A549 (cell line): ENCODE data around the gene SLC5A5. TPM values are rescaled to one million over a fixed set of nuclear protein-coding genes. Genes with fewer than 3 reads are reported as not detected.

ENCODE experiments used
- ATAC-seq, 2 experiments: fragments of 200-7000 bp in 1 of 2; fragments of >200 bp in 1 of 2; cut with Nextera tagmentation in 1 of 2; cut with Tn5 transposase in 1 of 2; 3 replicates each; pipeline versions ENCODE4 v1.8.0 to v1.9.1; 2018 to 2020; ENCODE audit warnings: mild to moderate bottlenecking in 1 of 2, moderate library complexity in 1 of 2
- CTCF ChIA-PET: fragments of 300-600 bp; sonication (Branson Sonifier 250); formaldehyde crosslinking; extraction: SDS; loops from one replicate; lab custom pipeline; 2021; ENCODE audit warnings: antibody characterized with exemption, inconsistent platforms; lab: Yijun Ruan, JAX
- POLR2A ChIA-PET: fragments of 350-600 bp; formaldehyde crosslinking; extraction: SDS; loops from one replicate; lab custom pipeline; 2021; ENCODE audit warnings: antibody characterized with exemption, inconsistent platforms; lab: Yijun Ruan, JAX
- DNase-seq, 2 experiments: peaks; one replicate each; pipeline versions ENCODE4 v3.0.0 to v3.0.0-alpha.2; 2011 to 2016; ENCODE audit warnings: low read depth in 1 of 2, low spot score in 1 of 2
- FAIRE-seq: peaks from 2 replicates; lab custom pipeline; 2011; peaks lifted over from hg19 to GRCh38; lab: Jason Lieb, UNC
- H3K27ac ChIP-seq, 2 experiments: fragments of >200 bp; sonication (Bioruptor Twin); formaldehyde crosslinking; 3 replicates each; pipeline ENCODE4 v1.5.1; 2016 to 2017
- H3K4me1 ChIP-seq: fragments of >200 bp; sonication (Bioruptor Twin); formaldehyde crosslinking; 3 replicates; pipeline ENCODE4 v1.6.1; 2016
- H3K4me2 ChIP-seq: fragments of >200 bp; sonication (Bioruptor Twin); formaldehyde crosslinking; 3 replicates; pipeline ENCODE4 v1.6.1; 2016
- H3K4me3 ChIP-seq: fragments of >200 bp; sonication (Bioruptor Twin); formaldehyde crosslinking; 3 replicates; pipeline ENCODE4 v1.5.1; 2016
- H3K9me3 ChIP-seq: fragments of >200 bp; sonication (Bioruptor Twin); formaldehyde crosslinking; 3 replicates; pipeline ENCODE4 v1.6.1; 2016
- ESRRA ChIP-seq: fragments of 150-350 bp; IDR thresholded peaks from 2 replicates; pipeline ENCODE4 v1.6.1; 2014; ENCODE audit warnings: mild to moderate bottlenecking, low read length, borderline replicate concordance
- FOSB ChIP-seq: fragments of 250-450 bp; sonication (Bioruptor Pico); IDR thresholded peaks from 2 replicates; pipeline ENCODE4 v1.5.0; 2020; ENCODE audit warnings: mild to moderate bottlenecking, moderate library complexity
- HEYL ChIP-seq: fragments of 250-450 bp; sonication (Bioruptor Pico); IDR thresholded peaks from 2 replicates; pipeline ENCODE4 v1.8.0; 2021; ENCODE audit warnings: mild to moderate bottlenecking, moderate library complexity
- KDM1A ChIP-seq: fragments of 200-600 bp; sonication (generic); IDR thresholded peaks from 2 replicates; pipeline ENCODE4 v1.6.1; 2016; ENCODE audit warnings: low read depth, mild to moderate bottlenecking
- KDM5A ChIP-seq: fragments of 200-600 bp; sonication (generic); IDR thresholded peaks from 2 replicates; pipeline ENCODE4 v1.6.1; 2016; ENCODE audit warnings: antibody characterized with exemption, mild to moderate bottlenecking
- MAZ ChIP-seq: fragments of 150-350 bp; IDR thresholded peaks from 2 replicates; pipeline ENCODE4 v1.6.1; 2014; ENCODE audit warnings: antibody characterized with exemption, low read depth, low read length, borderline replicate concordance
- PBX3 ChIP-seq: IDR thresholded peaks from 2 replicates; pipeline ENCODE4 v1.6.1; 2012
- RCOR1 ChIP-seq: fragments of 150-350 bp; IDR thresholded peaks from 2 replicates; pipeline ENCODE4 v1.6.1; 2014; ENCODE audit warnings: antibody characterized with exemption, low read length, low read depth
- ZC3H11A ChIP-seq: fragments of 450-650 bp; IDR thresholded peaks from 2 replicates; pipeline ENCODE4 v1.6.1; 2014; ENCODE audit warnings: antibody characterized with exemption, mild to moderate bottlenecking
- ZFP36 ChIP-seq: fragments of 450-650 bp; IDR thresholded peaks from 2 replicates; pipeline ENCODE4 v1.6.1; 2014; ENCODE audit warnings: borderline replicate concordance; ENCODE audit not compliant: partially characterized antibody
- WGBS: methylation state at CpG from one replicate; pipeline ENCODE4 v1.1.6; 2017; ENCODE audit errors: missing lambda C conversion rate; 5-methylcytosine and 5-hydroxymethylcytosine counted together
- polyA plus RNA-seq, 4 experiments: library from polyadenylated mRNA; depleted of rRNA in 3 of 4; stranded (reverse); fragments of >200 nt; fragmentation: RNase III in 1 of 4; extraction: RNeasy Plus Mini Kit Qiagen cat#74134 plus additional on column Dnase treatment in 1 of 4; gene quantifications; 2 replicates in 3 of 4; 3 replicates in 1 of 4; pipeline ENCODE4 v1.2.3, GENCODE V29; 2011 to 2017
- small RNA-seq, 6 experiments: library from RNA; depleted of rRNA; stranded (forward); fragments of <200 nt; gene quantifications; one replicate each; pipeline ENCODE3, GENCODE V24; 2012
- TF ChIP-seq, protein P1 (sequence below): IDR thresholded peaks from 2 replicates; pipeline ENCODE4 v1.6.1; 2012; ENCODE audit warnings: low read depth, borderline replicate concordance
- TF ChIP-seq, protein P2 (sequence below): fragments of >200 bp; sonication (Bioruptor Twin); formaldehyde crosslinking; IDR thresholded peaks from 3 replicates; pipeline ENCODE4 v1.5.1; 2016
- TF ChIP-seq, protein P3 (sequence below): fragments of 200-600 bp; sonication (generic); IDR thresholded peaks from 2 replicates; pipeline ENCODE4 v1.6.1; 2016; ENCODE audit warnings: antibody characterized with exemption, mild to moderate bottlenecking, moderate library complexity

The SLC5A5 gene
- polyA plus RNA-seq, 2 of the 4 experiments (the other 2 are of a cell fraction) = 0.06 to 0.25 TPM

- peaks cover 13% of the 10 kb centered on the region; the same call in 2 of the 3 replicates for H3K4me1 ChIP-seq
- H3K4me3 ChIP-seq = no peak overlapping the region
- ChIA-PET POLR2A (no interaction called here), CTCF (interaction anchor here (1.0 to 24.1 kb wide), 4 partner anchors 10 to 73 kb away, joined by 4 to 493 read pairs (median 38); partner anchors contain the start of gene CCDC124)
- no peak for FAIRE-seq
- H3K4me2 ChIP-seq = no peak overlapping the region
- H3K9me3 ChIP-seq = no peaks in the 10 kb centered on the region
- TF ChIP-seq ZC3H11A = no peak
- TF ChIP-seq ZFP36 = no peak
- no peak for TF ChIP-seq KDM1A
- no peak for TF ChIP-seq FOSB (CRISPR knock-in tag)
- no peak for TF ChIP-seq KDM5A
- TF ChIP-seq, protein P1, sequence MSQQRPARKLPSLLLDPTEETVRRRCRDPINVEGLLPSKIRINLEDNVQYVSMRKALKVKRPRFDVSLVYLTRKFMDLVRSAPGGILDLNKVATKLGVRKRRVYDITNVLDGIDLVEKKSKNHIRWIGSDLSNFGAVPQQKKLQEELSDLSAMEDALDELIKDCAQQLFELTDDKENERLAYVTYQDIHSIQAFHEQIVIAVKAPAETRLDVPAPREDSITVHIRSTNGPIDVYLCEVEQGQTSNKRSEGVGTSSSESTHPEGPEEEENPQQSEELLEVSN = no peak
- TF ChIP-seq MAZ = no peak
- TF ChIP-seq, protein P2, sequence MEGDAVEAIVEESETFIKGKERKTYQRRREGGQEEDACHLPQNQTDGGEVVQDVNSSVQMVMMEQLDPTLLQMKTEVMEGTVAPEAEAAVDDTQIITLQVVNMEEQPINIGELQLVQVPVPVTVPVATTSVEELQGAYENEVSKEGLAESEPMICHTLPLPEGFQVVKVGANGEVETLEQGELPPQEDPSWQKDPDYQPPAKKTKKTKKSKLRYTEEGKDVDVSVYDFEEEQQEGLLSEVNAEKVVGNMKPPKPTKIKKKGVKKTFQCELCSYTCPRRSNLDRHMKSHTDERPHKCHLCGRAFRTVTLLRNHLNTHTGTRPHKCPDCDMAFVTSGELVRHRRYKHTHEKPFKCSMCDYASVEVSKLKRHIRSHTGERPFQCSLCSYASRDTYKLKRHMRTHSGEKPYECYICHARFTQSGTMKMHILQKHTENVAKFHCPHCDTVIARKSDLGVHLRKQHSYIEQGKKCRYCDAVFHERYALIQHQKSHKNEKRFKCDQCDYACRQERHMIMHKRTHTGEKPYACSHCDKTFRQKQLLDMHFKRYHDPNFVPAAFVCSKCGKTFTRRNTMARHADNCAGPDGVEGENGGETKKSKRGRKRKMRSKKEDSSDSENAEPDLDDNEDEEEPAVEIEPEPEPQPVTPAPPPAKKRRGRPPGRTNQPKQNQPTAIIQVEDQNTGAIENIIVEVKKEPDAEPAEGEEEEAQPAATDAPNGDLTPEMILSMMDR = no peak
- TF ChIP-seq, protein P3, sequence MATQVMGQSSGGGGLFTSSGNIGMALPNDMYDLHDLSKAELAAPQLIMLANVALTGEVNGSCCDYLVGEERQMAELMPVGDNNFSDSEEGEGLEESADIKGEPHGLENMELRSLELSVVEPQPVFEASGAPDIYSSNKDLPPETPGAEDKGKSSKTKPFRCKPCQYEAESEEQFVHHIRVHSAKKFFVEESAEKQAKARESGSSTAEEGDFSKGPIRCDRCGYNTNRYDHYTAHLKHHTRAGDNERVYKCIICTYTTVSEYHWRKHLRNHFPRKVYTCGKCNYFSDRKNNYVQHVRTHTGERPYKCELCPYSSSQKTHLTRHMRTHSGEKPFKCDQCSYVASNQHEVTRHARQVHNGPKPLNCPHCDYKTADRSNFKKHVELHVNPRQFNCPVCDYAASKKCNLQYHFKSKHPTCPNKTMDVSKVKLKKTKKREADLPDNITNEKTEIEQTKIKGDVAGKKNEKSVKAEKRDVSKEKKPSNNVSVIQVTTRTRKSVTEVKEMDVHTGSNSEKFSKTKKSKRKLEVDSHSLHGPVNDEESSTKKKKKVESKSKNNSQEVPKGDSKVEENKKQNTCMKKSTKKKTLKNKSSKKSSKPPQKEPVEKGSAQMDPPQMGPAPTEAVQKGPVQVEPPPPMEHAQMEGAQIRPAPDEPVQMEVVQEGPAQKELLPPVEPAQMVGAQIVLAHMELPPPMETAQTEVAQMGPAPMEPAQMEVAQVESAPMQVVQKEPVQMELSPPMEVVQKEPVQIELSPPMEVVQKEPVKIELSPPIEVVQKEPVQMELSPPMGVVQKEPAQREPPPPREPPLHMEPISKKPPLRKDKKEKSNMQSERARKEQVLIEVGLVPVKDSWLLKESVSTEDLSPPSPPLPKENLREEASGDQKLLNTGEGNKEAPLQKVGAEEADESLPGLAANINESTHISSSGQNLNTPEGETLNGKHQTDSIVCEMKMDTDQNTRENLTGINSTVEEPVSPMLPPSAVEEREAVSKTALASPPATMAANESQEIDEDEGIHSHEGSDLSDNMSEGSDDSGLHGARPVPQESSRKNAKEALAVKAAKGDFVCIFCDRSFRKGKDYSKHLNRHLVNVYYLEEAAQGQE = no peak
- no peak for TF ChIP-seq PBX3
- TF ChIP-seq RCOR1 = no peak
- no peak for TF ChIP-seq ESRRA
- TF ChIP-seq HEYL (CRISPR knock-in tag) = no peak
- WGBS = 72% methylated on average over 4 of the region's 4 CpGs
- no peak for DNase-seq
- no peak overlapping the region for H3K27ac ChIP-seq
- ATAC-seq = no peak
Observed at GRCh38 chr19:17944301-17944700, 72.6 kb downstream of the SLC5A5 start.

Small RNA genes lying within 50 kb of the gene (small RNA-seq; reads per million reads assigned to genes)
- 0 reads per million in 6 experiments for gene SNORA68

Other genes with a start within 250 kb of the SLC5A5 start
- gene UNC13A, start 183.6 kb upstream of the SLC5A5 start, polyA plus RNA-seq (2011; rRNA removed) = 4.2 and 5.5 TPM in 2 replicates
- gene UNC13A, start 183.6 kb upstream of the SLC5A5 start, polyA plus RNA-seq (2017; fragmentation: RNase III; extraction: RNeasy Plus Mini Kit Qiagen cat#74134 plus additional on column Dnase treatment) = 2.6 to 3.1 TPM (median 2.8 TPM) in 3 replicates
- 8.3 and 10.6 TPM in 2 replicates for gene MAP1S, start 152.5 kb upstream of the SLC5A5 start, polyA plus RNA-seq (2011; rRNA removed)
- 23.2 to 26.9 TPM (median 26.4 TPM) in 3 replicates for gene MAP1S, start 152.5 kb upstream of the SLC5A5 start, polyA plus RNA-seq (2017; fragmentation: RNase III; extraction: RNeasy Plus Mini Kit Qiagen cat#74134 plus additional on column Dnase treatment)
- gene FCHO1, start 120.5 kb upstream of the SLC5A5 start, polyA plus RNA-seq (2011; rRNA removed) = 1.7 and 2.2 TPM in 2 replicates
- gene FCHO1, start 120.5 kb upstream of the SLC5A5 start, polyA plus RNA-seq (2017; fragmentation: RNase III; extraction: RNeasy Plus Mini Kit Qiagen cat#74134 plus additional on column Dnase treatment) = 13.1 to 14.3 TPM (median 13.6 TPM) in 3 replicates
- gene B3GNT3, start 76.8 kb upstream of the SLC5A5 start, polyA plus RNA-seq (2011; rRNA removed) = 2.7 and 4.8 TPM in 2 replicates
- 1.6 to 2.4 TPM (median 1.8 TPM) in 3 replicates for gene B3GNT3, start 76.8 kb upstream of the SLC5A5 start, polyA plus RNA-seq (2017; fragmentation: RNase III; extraction: RNeasy Plus Mini Kit Qiagen cat#74134 plus additional on column Dnase treatment)
- 0.27 and 1.2 TPM in 2 replicates for gene INSL3, start 50.4 kb upstream of the SLC5A5 start, polyA plus RNA-seq (2011; rRNA removed)
- 0.25 to 0.32 TPM (median 0.28 TPM) in 3 replicates for gene INSL3, start 50.4 kb upstream of the SLC5A5 start, polyA plus RNA-seq (2017; fragmentation: RNase III; extraction: RNeasy Plus Mini Kit Qiagen cat#74134 plus additional on column Dnase treatment)
- gene JAK3, start 24.0 kb upstream of the SLC5A5 start, polyA plus RNA-seq (2011; rRNA removed) = 0.89 and 1.2 TPM in 2 replicates
- gene JAK3, start 24.0 kb upstream of the SLC5A5 start, polyA plus RNA-seq (2017; fragmentation: RNase III; extraction: RNeasy Plus Mini Kit Qiagen cat#74134 plus additional on column Dnase treatment) = 0.24 to 0.40 TPM (median 0.31 TPM) in 3 replicates
- 624 and 696 TPM in 2 replicates for gene RPL18A, start 12.0 kb upstream of the SLC5A5 start, polyA plus RNA-seq (2011; rRNA removed)
- 1,807 to 1,898 TPM (median 1,812 TPM) in 3 replicates for gene RPL18A, start 12.0 kb upstream of the SLC5A5 start, polyA plus RNA-seq (2017; fragmentation: RNase III; extraction: RNeasy Plus Mini Kit Qiagen cat#74134 plus additional on column Dnase treatment)
- gene CCDC124, start 61.1 kb downstream of the SLC5A5 start, polyA plus RNA-seq (2011; rRNA removed) = 20.8 and 35.4 TPM in 2 replicates
- gene CCDC124, start 61.1 kb downstream of the SLC5A5 start, polyA plus RNA-seq (2017; fragmentation: RNase III; extraction: RNeasy Plus Mini Kit Qiagen cat#74134 plus additional on column Dnase treatment) = 113 to 123 TPM (median 116 TPM) in 3 replicates
- gene KCNN1, start 95.2 kb downstream of the SLC5A5 start, polyA plus RNA-seq (2011; rRNA removed) = 0.20 and 0.43 TPM in 2 replicates
- 0.56 to 0.85 TPM (median 0.69 TPM) in 3 replicates for gene KCNN1, start 95.2 kb downstream of the SLC5A5 start, polyA plus RNA-seq (2017; fragmentation: RNase III; extraction: RNeasy Plus Mini Kit Qiagen cat#74134 plus additional on column Dnase treatment)
- 11.2 and 14.5 TPM in 2 replicates for gene ARRDC2, start 136.2 kb downstream of the SLC5A5 start, polyA plus RNA-seq (2011; rRNA removed)
- 14.8 to 15.2 TPM (median 15.0 TPM) in 3 replicates for gene ARRDC2, start 136.2 kb downstream of the SLC5A5 start, polyA plus RNA-seq (2017; fragmentation: RNase III; extraction: RNeasy Plus Mini Kit Qiagen cat#74134 plus additional on column Dnase treatment)
- not detected in 2 replicates for gene IL12RB1, start 215.0 kb downstream of the SLC5A5 start, polyA plus RNA-seq (2011; rRNA removed)
- gene IL12RB1, start 215.0 kb downstream of the SLC5A5 start, polyA plus RNA-seq (2017; fragmentation: RNase III; extraction: RNeasy Plus Mini Kit Qiagen cat#74134 plus additional on column Dnase treatment) = not detected in 3 replicates
- gene MAST3, start 225.8 kb downstream of the SLC5A5 start, polyA plus RNA-seq (2011; rRNA removed) = 1.3 and 1.9 TPM in 2 replicates
- gene MAST3, start 225.8 kb downstream of the SLC5A5 start, polyA plus RNA-seq (2017; fragmentation: RNase III; extraction: RNeasy Plus Mini Kit Qiagen cat#74134 plus additional on column Dnase treatment) = 2.0 to 2.5 TPM (median 2.0 TPM) in 3 replicates